Ecto neural progenitor cell (in vitro differentiated cells): Measurements from ENCODE around the gene B3GNT5.
"Not testable (repeated sequence)": the region's sequence is repeated elsewhere in the genome, so short reads cannot be mapped to it uniquely, and the experiment has no call there.

Experiments
- DNase-seq: peaks from one replicate; pipeline ENCODE4 v3.0.0-alpha.2; 2018; ENCODE audit warnings: low spot score

B3GNT5 gene

GRCh38 chr3:183230251-183230650 is 22.8 kb upstream of the B3GNT5 start:
- DNase-seq, result not testable (repeated sequence)

- DNase-seq, result no peak
Measured at GRCh38 chr3:183230826-183231225, 22.2 kb upstream of the B3GNT5 start.

- no peak for DNase-seq
Measured at GRCh38 chr3:183233966-183234365, 19.1 kb upstream of the B3GNT5 start.

- no peak for DNase-seq
Measured at GRCh38 chr3:183239046-183239445, 14.0 kb upstream of the B3GNT5 start.

GRCh38 chr3:183242431-183242830 is 10.6 kb upstream of the B3GNT5 start:
- no peak for DNase-seq

GRCh38 chr3:183244219-183244618 is 8.8 kb upstream of the B3GNT5 start:
- no peak for DNase-seq

GRCh38 chr3:183244981-183245476 is 8.0 kb upstream of the B3GNT5 start:
- DNase-seq, result no peak

GRCh38 chr3:183247011-183247589 is 6.0 kb upstream of the B3GNT5 start:
- DNase-seq, result no peak

- no peak for DNase-seq
Measured at GRCh38 chr3:183249006-183249718, 3.9 kb upstream of the B3GNT5 start.

GRCh38 chr3:183252118-183252782 is 803 bp upstream of the B3GNT5 start:
- DNase-seq, result no peak

- peak; percentile 76 for DNase-seq
Measured at GRCh38 chr3:183253528-183254486, 754 bp downstream of the B3GNT5 start.

GRCh38 chr3:183254487-183255347 is 1.7 kb downstream of the B3GNT5 start:
- DNase-seq, result peak; percentile 71

- DNase-seq, result no peak
Measured at GRCh38 chr3:183255348-183255730, 2.3 kb downstream of the B3GNT5 start.

GRCh38 chr3:183259087-183259486 is 6.0 kb downstream of the B3GNT5 start:
- DNase-seq, result no peak

GRCh38 chr3:183259621-183260020 is 6.6 kb downstream of the B3GNT5 start:
- no peak for DNase-seq

GRCh38 chr3:183260167-183260904 is 7.3 kb downstream of the B3GNT5 start:
- DNase-seq, result no peak

GRCh38 chr3:183261151-183261724 is 8.2 kb downstream of the B3GNT5 start:
- no peak for DNase-seq

- no peak for DNase-seq
Measured at GRCh38 chr3:183262875-183263378, 9.9 kb downstream of the B3GNT5 start.

- DNase-seq, result no peak
Measured at GRCh38 chr3:183264268-183264667, 11.2 kb downstream of the B3GNT5 start.

GRCh38 chr3:183265157-183265642 is 12.1 kb downstream of the B3GNT5 start:
- peak; percentile 73 for DNase-seq
